Hematopoietic multipotent progenitor cell treated with erythropoietin and hydrocortisone succinate and interleukin-3 and kit ligand, for 15 days (in vitro differentiated cells): Measurements from ENCODE around the gene GSTA5.
"Not testable (repeated sequence)": the region's sequence is repeated elsewhere in the genome, so short reads cannot be mapped to it uniquely, and the experiment has no call there.

ENCODE experiments used
- DNase-seq: peaks from one replicate; pipeline ENCODE4 v3.0.0-alpha.2; 2015; ENCODE audit warnings: low spot score

Gene GSTA5

DNA sequence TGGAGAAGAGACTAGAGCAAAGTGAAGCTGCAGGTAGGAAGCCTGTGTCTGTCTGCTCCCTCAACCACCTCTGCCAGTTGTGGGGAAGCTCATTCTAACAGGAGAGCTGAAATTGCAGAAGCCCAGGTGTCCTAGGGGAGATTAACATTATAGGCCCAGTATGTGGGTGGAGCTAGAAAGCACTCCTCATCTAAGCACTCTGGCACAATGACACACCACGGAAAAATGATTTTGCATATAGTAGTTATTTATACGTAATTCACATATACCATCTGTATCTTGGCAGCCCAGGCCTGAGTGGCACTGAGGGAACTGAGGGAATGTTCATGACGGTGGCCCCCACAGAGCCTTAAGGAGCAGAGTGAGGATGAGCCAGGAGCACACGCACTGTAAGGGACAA, 9.7 kb downstream of the GSTA5 start:
- not testable (repeated sequence) for DNase-seq

DNA sequence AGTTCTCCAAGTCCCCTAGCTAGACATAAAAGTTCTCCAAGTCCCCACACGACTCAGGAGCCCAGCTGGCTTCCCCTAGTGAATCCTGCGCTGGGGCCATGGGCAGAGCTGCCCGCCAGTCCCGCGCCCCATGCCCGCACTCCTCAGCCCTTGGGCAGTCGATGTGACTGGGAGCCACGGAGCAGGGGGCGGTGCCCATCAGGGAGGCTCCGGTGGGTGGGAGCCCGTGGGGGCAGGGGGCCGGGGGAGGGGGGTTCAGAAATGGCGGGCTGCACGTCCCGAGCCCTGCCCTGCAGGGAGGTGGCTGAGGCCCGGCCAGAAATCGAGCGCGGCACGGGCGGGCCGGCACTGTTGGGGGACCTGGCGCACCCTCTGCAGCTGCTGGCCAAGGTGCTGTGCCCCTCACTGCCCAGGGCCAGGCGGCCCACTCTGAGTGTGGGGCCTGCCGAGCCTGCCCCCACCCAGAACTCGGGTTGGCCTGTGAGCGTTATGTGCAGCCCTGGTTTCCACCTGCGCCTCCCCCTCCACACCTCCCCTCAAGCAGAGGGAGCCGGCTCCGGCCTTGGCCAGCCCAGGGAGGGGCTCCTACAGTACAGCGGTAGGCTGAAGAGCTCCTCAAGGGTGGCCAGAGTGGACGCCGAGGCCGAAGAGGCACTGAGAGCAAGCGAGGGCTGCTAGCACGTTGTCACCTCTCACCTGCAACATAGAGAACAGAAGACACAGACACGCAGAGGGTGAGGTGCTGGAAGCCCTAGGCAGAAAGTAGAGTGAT, 11.4 kb downstream of the GSTA5 start:
- DNase-seq: no peak

DNA sequence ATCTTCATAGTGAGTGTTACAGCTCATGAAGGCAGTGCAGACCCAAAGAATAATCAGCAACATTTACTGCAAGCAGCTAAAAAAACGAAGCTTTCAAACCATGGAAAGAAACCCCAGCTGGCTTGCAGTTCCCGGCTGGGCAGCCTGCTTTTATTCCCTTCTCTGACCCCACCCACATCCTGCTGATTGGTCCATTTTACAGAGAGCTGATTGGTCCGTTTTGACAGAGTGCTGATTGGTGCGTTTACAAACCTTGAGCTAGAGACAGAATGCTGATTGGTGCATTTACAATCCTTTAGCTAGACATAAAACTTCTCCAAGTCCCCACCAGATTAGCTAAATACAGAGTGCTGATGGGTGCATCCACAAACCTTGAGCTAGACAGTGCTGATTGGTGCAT, 12.0 kb downstream of the GSTA5 start:
- DNase-seq: not testable (repeated sequence)

DNA sequence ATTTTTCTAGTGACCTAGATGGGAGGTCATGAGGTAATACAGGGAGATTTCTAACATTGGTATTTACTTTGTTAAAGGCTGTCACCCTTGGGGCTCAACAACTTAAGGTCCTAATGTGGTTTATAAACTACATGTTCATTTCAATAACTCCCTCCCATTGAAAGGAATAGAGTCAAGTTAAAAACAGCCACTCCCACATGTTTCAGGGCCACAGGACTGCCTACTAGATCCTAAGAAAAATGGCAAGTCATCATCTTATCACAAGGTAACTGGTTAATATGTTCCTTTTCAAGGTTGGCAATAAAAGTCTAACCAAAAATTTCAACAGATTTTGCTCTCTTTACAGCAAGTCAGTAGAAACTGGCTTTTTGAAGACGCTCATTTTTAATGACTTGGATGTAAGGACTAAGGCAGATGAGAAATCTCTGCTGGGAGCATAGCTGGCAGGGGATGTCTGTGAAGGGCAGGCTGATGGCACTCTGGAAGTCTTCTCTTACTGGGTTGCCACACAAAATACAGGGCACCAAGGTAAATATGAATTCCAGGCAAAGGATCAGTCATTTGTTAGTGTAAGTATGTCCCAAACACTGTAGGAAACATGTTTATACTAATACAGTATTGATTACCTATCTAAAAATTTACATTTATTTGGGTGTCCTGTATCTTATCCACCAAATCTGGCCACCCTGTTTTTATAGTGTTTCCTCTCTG, 13.4 kb downstream of the GSTA5 start:
- not testable (repeated sequence) for DNase-seq

DNA sequence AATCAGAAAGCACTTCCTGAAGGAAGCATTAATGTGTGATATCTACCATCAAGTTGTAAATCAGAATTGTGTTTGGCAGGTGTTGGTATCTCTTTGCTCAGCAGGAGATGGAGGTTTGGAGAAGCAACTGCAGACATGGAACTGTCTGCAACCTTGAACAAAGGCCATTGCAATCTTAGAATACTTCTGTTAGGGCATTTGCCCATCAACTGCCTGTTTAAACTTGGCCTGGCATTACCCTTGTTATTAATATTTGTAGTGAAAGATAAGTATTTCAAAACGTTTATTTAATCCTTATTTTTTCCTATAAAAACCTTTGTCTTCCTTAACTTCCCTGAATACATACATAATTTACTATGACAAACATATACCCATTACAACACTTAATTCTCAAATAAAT, 14.1 kb downstream of the GSTA5 start:
- DNase-seq: no peak

DNA sequence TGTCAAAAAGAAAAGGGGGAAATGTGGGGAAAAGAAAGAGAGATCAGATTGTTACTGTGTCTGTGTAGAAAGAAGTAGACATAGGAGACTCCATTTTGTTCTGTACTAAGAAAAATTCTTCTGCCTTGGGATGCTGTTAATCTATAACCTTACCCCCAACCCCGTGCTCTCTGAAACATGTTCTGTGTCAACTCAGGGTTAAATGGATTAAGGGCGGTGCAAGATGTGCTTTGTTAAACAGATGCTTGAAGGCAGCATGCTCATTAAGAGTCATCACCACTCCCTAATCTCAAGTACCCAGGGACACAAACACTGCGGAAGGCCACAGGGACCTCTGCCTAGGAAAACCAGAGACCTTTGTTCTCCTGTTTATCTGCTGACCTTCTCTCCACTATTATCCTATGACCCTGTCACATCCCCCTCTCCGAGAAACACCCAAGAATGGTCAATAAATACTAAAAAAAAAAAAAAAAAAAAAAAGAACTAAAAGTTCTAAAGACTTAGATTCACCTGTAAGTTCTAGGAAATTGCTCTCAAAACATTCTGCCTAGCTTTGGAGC, 14.6 kb downstream of the GSTA5 start:
- DNase-seq: not testable (repeated sequence)

DNA sequence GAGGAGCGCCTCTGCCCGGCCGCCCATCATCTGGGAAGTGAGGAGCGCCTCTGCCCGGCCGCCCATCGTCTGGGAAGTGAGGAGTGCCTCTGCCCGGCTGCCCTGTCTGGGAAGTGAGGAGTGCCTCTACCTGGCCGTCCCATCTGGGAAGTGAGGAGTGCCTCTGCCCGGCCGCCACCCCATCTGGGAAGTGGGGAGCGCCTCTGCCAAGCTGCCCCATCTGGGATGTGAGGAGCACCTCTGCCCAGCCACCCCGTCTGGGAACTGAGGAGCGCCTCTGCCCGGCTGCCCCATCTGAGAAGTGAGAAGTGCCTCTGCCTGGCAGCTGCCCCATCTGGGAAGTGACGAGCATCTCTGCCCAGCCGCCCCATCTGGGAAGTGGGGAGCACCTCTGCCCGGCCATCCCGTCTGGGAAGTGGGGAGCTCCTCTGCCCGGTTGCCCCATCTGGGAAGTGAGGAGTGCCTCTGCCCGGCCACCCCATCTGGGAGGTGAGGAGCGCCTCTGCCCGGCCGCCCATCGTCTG, 15.3 kb downstream of the GSTA5 start:
- DNase-seq: not testable (repeated sequence)

DNA sequence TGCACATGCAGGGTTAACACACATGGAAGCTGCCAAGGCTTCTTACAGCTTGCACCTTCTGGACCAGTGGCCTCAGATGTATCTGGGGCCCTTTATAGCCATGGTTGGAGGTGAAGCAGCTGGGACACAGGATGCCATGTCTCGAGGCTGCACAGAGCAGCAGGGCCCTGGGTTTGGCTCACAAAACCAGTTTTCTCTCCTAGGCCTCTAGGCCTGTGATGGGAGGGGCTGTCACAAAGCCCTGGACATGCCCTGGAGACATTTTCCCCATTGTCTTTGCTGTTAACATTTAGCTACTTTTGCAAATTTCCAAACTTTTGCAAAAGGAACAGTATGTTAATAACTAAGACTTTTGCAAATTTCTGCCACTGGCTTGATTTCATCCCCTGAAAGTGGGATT, 18.8 kb downstream of the GSTA5 start:
- DNase-seq: no peak

DNA sequence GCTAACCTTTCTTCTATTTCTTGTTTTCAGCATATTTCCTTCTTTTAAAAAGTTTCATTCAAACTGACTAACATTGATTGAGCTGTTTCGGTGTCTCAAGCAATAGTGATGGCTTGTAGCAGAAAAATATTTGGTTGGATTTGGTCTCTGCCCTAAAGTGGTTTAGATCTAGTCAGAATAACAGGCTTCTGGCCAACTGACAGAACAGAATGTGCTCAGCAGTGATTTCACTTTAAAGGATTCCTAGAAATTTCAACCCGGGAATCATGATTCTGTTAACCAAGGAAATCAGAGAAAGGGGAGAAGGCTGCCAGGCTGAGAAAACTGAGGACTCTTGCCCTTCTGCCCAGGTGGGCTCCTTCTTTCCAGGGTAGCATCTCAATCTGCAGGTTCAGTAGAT, 20.4 kb downstream of the GSTA5 start:
- DNase-seq: no peak

DNA sequence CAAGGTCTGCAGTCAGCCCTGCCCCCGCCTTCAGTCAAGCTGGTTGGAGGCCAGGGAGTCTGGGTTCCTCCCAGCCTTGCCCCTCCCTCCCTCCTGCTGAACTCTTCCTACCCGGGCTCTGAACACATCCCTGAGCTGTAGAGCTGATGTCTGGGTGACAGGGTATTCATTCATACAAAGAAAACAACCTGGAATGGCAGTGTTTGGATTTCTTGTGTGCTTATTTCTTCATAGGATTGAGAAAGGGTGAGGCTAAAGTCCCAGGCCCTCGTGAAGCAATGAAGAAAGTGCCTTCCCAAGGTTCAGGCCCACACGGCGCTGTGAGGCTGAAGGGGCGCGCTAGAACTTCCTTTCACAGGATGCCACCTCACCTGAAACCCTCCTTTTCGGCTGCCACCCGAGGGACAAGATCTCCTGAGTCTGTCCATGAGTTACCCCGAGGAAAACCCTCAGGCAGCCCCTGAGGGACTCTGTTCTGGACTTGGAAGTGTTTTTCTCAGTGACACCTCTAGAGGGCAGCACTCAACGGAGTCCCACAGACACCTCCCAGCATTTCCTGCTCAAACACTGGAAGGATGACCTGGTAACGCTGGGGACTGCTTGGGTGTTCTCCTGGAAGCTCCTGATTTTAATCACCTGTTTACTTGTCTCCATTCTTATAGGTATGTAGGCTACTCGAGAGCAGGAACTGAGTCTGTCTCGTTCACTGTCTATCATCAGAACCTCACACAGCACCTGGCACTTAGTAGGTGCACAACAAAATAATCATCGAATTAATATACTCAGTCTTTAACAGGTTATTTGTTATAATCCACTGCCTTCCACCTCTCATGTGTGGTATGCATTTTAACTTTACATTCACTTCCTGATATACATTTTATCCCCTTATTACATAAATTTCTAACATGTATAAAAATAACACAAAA, 25.2 kb downstream of the GSTA5 start:
- DNase-seq: peak; percentile 44

DNA sequence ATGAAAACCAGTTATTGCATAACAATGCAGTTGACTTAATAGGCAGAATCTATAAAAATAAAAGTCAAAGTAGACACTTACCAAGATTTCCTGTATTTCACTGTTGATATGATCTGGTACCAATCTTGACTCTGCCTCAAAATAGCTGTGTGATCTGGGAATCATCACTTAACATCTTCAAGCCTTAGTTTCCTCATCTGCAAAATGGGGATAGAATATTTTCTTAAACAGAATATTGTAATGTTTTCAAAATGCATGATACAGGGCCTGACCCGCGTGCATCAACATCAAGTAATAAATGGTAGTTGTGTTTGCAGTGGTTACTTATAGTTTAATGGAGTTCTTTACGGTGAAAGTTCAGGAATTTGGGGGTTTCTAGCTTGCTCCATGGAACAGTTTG, 26.1 kb downstream of the GSTA5 start:
- not testable (repeated sequence) for DNase-seq

DNA sequence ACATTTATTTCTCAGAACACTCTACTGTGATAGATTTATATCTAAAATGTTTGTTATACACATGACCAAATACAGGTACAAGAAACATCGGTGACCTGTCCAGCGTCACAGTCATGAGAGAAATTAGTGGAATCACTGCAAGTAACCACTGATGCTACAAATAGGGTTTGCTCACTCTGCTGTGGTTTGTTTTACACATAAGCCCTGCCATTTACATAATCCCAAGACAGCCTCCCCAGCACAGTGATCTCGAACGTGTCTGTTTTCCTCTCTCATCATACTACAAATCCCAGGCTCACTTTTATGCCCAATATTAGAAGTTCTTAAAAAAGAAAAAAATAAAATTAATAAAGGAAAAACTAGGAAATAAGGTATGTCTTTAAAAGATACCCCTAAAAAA, 30.8 kb downstream of the GSTA5 start:
- not testable (repeated sequence) for DNase-seq

DNA sequence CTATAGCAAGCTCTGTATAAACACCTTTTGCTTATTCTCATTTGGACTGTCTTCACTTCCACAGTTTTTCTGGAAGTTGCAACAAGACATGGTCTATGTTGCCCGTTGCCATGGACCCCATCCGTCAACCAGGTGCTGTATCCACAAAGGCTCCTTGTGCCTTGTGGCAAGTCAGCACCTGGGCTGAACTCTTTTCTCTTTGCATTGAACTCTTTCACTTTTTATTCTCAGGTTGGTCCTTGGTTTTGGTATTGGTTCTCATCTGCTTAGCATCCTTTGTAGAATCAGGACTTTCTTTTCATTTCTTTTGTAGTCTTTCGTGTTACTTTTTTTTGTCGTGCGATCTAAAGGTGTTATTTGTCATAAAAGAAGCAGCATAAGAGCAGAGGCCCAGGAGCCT, 32.0 kb downstream of the GSTA5 start:
- no peak for DNase-seq

DNA sequence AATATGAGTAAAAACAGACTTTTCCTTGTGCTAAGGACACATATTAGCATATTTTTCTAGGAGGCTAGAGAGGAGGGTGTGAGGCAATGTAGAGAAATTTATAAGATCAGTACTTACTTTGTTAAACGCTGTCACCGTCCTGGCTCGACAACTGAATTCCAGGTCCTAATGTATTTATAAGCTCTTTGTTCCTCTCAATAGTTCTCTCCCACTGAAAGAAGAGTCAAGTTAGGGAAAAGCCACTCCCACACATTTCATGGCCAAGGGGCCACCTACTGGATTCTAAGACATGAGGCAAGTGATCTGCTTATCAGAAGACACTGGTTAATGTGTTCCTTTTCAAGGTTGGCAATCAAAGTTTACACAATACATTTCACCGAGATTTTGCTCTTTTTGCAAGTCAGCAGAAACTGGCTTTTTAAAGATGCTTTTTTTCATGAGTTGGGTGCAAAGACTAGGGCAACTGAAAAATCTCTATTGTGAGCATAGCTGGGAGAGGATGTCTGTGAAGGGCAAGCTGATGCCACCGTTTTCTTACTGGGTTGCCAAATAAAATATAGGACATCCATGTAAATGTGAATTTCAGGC, 36.9 kb downstream of the GSTA5 start, which contains the start of gene GSTA1:
TSS of gene GSTA1 (minus strand) at position 149 of the 588 bp plus-strand sequence. CDS start 4,549 bp downstream, outside the sequence.
- DNase-seq: not testable (repeated sequence)

DNA sequence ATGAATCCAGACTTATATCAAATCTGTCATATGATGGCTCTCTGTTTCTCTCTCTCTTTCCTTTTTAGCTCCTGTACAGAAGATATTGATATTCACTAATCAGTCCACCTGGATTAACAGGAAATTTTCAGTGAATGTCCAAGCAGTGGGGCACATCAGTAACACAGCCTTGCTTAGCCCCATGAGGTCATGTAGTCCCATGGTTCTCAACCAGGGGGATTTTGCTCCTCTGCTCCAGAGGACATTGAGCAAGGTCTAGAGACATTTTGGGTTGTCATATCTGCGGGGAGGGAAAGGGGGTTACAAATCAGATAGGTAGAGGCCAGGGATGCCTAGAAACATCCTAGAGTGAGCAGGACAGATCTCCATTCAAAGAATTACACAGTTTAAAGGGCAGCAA, 37.8 kb downstream of the GSTA5 start:
- no peak for DNase-seq

DNA sequence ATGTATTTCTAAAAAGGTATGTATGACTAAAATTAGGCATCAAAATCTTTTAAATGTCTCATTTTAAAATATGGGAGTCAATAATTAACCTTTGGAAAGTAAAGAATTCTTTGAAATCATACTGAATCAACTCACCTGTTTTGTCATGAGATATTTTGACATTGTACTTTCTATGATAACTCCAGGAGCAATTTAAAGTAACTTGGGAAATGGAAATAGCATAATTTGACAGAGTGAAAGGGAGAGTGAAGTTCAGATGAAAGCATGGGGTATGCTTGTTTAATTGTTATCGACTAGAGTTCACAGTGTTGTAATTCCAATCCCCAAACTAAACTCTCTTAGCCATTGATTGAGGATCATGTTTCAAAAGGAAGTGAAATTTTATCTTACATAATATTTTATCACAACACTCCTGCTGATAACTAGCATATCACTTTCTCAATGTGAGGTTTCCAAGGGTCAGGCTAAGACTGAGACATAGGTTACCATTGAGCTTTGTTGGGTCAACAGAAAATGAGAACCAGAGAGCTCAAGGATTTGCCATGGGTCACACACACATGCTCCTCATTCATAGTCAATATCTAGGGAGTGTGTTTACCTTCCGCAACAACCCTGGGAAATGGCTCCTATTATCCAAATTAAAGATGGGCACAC, 39.3 kb downstream of the GSTA5 start:
- DNase-seq: no peak

DNA sequence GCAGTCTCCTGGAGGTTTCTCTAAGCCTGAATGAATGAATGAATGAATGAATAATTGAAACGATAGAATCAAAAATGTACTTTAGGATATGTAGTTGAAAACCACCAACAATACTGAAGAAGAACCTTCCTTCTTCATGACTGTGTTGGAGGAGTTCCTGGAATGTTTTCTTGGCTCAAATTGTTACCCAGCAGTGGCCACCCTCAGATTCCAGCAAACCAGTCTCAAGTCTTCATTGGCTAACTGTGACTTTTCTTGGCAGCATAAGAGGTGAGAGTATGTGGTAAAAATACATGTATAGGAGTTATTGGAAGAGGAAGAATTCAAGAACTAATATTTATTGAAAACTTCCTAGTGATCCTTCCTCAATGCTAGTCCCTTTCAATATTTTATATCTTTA, 41.3 kb downstream of the GSTA5 start:
- not testable (repeated sequence) for DNase-seq

DNA sequence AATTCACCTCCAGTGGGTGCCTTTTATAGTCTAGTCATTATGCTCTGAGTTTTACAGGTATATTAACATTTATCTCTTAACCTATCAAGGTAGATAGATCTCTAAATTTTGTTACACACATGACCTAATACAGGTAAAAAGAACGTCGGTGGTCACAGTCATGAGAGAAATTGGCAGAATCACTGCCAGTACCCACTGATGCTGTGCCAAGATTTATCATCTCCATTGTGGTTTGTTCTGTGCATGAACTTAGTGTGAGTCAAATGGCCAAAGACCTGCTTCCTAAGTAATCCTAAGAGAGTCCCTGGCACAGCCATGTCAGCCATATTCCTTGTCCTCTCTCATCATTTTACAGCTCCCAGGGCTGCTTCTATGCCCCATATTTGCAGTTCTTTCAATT, 46.2 kb downstream of the GSTA5 start:
- DNase-seq: not testable (repeated sequence)

DNA sequence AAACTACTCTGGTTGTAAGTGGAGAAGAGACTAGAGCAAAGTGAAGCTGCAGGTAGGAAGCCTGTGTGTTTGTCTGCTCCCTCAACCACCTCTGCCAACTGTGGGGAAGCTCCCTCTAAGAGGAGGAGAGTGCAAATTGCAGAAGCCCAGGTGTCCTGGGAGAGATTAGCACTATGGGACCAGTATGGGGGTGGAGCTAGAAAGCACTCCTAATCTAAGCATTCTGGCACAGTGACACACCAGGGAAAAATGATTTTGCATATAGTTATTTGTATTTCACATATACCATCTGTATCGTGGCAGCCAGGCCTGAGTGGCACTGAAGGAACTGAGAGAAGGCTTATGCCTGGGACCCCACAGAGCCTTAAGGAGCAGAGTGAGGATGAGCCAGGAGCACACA, 49.8 kb downstream of the GSTA5 start:
- no peak for DNase-seq

DNA sequence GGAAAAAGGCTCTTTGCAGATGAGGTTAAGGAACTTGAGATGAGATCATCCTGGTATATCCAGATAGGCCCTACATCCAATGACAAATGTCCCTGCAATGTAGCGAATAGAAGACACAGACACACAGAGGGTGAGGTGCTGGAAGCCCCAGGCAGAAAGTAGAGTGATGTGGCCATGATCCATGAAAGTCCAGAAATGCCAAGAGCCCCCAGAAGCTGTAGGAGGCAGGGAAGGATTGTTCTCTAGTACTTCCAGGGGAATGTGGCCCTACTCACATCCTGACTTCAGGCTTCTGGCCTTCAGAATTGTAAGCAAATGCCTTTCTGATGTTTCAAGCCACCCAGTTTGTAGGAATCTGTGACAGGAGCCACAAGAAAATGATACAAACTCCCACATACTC, 51.0 kb downstream of the GSTA5 start:
- not testable (repeated sequence) for DNase-seq

DNA sequence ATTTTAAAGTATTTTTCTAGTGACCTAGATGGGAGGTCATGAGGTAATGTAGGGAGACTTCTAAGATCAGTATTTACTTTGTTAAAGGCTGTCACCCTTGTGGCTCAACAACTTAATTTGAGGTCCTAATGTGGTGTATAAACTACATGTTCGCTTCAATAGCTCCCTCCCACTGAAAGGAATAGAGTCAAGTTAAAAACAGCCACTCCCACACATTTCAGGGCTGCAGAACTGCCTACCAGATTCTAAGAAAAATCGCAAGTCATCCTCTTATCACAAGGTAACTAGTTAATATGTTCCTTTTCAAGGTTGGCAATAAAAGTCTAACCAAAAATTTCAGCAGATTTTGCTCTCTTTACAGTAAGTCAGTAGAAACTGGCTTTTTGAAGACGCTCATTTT, 52.1 kb downstream of the GSTA5 start:
- no peak for DNase-seq
